HepG2 (cell line): ENCODE results near the gene RREB1. TPM values are rescaled to one million over a fixed set of nuclear protein-coding genes. Genes with fewer than 3 reads are reported as not detected.

Experiments used
- AGO1 ChIP-seq: fragments of 200-400 bp; formaldehyde crosslinking; IDR thresholded peaks from 2 replicates; pipeline ENCODE4 v1.6.1; 2017; ENCODE audit warnings: mild to moderate bottlenecking, low read depth, low read length, moderate library complexity; ENCODE audit not compliant: poor library complexity, severe bottlenecking
- ARID3A ChIP-seq: IDR thresholded peaks from 2 replicates; pipeline ENCODE4 v1.6.1; 2012; ENCODE audit warnings: low read depth, low read length, improper control_type of control experiment
- KLF16 ChIP-seq, 2 experiments: sonication (generic) in 1 of 2; formaldehyde crosslinking in 1 of 2; IDR thresholded peaks; 2 replicates each; pipeline versions ENCODE4 v1.6.1 to v1.8.0; 2016 to 2023; ENCODE audit warnings: missing genetic modification reagents in 2 of 2, missing compliant biosample characterization in 1 of 2
- MXD1 ChIP-seq: sonication (generic); formaldehyde crosslinking; IDR thresholded peaks from 2 replicates; pipeline ENCODE4 v1.4.0; 2020; ENCODE audit warnings: mild to moderate bottlenecking, missing genetic modification reagents
- NCOA2 ChIP-seq: sonication (generic); formaldehyde crosslinking; IDR thresholded peaks from 2 replicates; pipeline ENCODE4 v1.8.0; 2022; ENCODE audit warnings: inconsistent platforms
- NFAT5 ChIP-seq: sonication (generic); formaldehyde crosslinking; IDR thresholded peaks from 2 replicates; pipeline ENCODE4 v1.4.0; 2020; ENCODE audit warnings: missing genetic modification reagents
- PITX1 ChIP-seq: sonication (generic); formaldehyde crosslinking; IDR thresholded peaks from 2 replicates; pipeline ENCODE4 v1.5.1; 2020; ENCODE audit warnings: mild to moderate bottlenecking, missing genetic modification reagents
- ZNF143 ChIP-seq: sonication (generic); formaldehyde crosslinking; IDR thresholded peaks from 2 replicates; pipeline ENCODE4 v1.4.0; 2020; ENCODE audit warnings: missing genetic modification reagents
- ZNF343 ChIP-seq: sonication (generic); formaldehyde crosslinking; IDR thresholded peaks from 2 replicates; pipeline ENCODE4 v1.4.0; 2020; ENCODE audit warnings: mild to moderate bottlenecking, missing genetic modification reagents
- polyA plus RNA-seq, 8 experiments: library from polyadenylated mRNA; depleted of rRNA in 3 of 8; stranded (reverse) in 7 of 8; unstranded in 1 of 8; fragments of >200 nt; fragmentation: Illumina TruSeq in 4 of 8; extraction: Trizol in 4 of 8; gene quantifications; 2 replicates each; pipeline versions ENCODE4 v1.2.1 to v1.2.3, GENCODE V29; 2011 to 2016; ENCODE audit warnings: low read depth in 4 of 8, missing spikeins in 1 of 8, mixed read lengths in 1 of 8; ENCODE audit not compliant: insufficient read depth in 1 of 8
- total RNA-seq, 5 experiments: library from RNA; depleted of rRNA; stranded (reverse); fragments of >200 nt; fragmentation: Illumina TruSeq; extraction: Trizol; gene quantifications; 2 replicates each; pipeline ENCODE4 v1.2.3, GENCODE V29; 2016; ENCODE audit warnings: low read depth in 1 of 5
- TF ChIP-seq, protein P1 (sequence below), 2 experiments: sonication (generic) in 1 of 2; formaldehyde crosslinking in 1 of 2; IDR thresholded peaks; 2 replicates each; pipeline versions ENCODE4 v1.6.1 to v1.9.0; 2014 to 2022; ENCODE audit warnings: antibody characterized with exemption in 1 of 2, borderline replicate concordance in 1 of 2, inconsistent platforms in 1 of 2, low read depth in 1 of 2, missing genetic modification reagents in 1 of 2

RREB1 gene
- total and polyA plus RNA-seq, 2 of the 13 experiments (the other 11 are each of a cell fraction or from before 2014, with no cell fraction given): 6.1 to 23.2 TPM

- no peak for TF ChIP-seq ARID3A
- TF ChIP-seq PITX1: peak; percentile 57; the same call in 1 of the 2 replicates
- no peak for TF ChIP-seq MXD1 (CRISPR knock-in tag)
- TF ChIP-seq ZNF143 (CRISPR knock-in tag): peak; percentile 80
- TF ChIP-seq NCOA2 (CRISPR knock-in tag): peak; percentile 84
- no peak for TF ChIP-seq AGO1
- TF ChIP-seq, protein P1, sequence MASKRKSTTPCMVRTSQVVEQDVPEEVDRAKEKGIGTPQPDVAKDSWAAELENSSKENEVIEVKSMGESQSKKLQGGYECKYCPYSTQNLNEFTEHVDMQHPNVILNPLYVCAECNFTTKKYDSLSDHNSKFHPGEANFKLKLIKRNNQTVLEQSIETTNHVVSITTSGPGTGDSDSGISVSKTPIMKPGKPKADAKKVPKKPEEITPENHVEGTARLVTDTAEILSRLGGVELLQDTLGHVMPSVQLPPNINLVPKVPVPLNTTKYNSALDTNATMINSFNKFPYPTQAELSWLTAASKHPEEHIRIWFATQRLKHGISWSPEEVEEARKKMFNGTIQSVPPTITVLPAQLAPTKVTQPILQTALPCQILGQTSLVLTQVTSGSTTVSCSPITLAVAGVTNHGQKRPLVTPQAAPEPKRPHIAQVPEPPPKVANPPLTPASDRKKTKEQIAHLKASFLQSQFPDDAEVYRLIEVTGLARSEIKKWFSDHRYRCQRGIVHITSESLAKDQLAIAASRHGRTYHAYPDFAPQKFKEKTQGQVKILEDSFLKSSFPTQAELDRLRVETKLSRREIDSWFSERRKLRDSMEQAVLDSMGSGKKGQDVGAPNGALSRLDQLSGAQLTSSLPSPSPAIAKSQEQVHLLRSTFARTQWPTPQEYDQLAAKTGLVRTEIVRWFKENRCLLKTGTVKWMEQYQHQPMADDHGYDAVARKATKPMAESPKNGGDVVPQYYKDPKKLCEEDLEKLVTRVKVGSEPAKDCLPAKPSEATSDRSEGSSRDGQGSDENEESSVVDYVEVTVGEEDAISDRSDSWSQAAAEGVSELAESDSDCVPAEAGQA (IDR thresholded peaks at IDR 0.05; ENCODE audit: low read depth): no peak
- TF ChIP-seq, protein P1 (CRISPR knock-in tag; IDR thresholded peaks at IDR 0.05; ENCODE audit: borderline replicate concordance): no peak
- TF ChIP-seq KLF16 (CRISPR knock-in tag; IDR thresholded peaks at IDR 0.05): peak in 1 of 2 experiments; percentile 65; a peak in 2 of 4 replicates
- no peak for TF ChIP-seq NFAT5 (CRISPR knock-in tag)
- TF ChIP-seq ZNF343 (CRISPR knock-in tag): 0 out of 2 replicates have a peak, but pooled peaks have one; percentile 53
Measured at GRCh38 chr6:7165002-7165889, 57.5 kb downstream of the RREB1 start (continued).
